HG03354 (cell line): ENCODE results near the gene C16orf74.

Experiments used
- ATAC-seq: cut with Tn5 transposase; IDR thresholded peaks from one replicate; pipeline ENCODE4 v1.9.1; 2021; ENCODE audit warnings: mild to moderate bottlenecking; ENCODE audit not compliant: unreplicated experiment, poor library complexity, severe bottlenecking

Gene C16orf74

GRCh38 chr16:85777583-85778310, 26.9 kb upstream of the C16orf74 start:
- no peak for ATAC-seq

GRCh38 chr16:85774811-85775210, 23.9 kb upstream of the C16orf74 start:
- ATAC-seq, result no peak

GRCh38 chr16:85774136-85774535, 23.2 kb upstream of the C16orf74 start:
- ATAC-seq, result no peak

- no peak for ATAC-seq
Measured at GRCh38 chr16:85773044-85773443, 22.1 kb upstream of the C16orf74 start.

GRCh38 chr16:85770741-85771140, 19.8 kb upstream of the C16orf74 start:
- ATAC-seq, result no peak

- no peak for ATAC-seq
Measured at GRCh38 chr16:85768199-85768598, 17.3 kb upstream of the C16orf74 start.

- ATAC-seq, result no peak
Measured at GRCh38 chr16:85767531-85767930, 16.6 kb upstream of the C16orf74 start.

- no peak for ATAC-seq
Measured at GRCh38 chr16:85765767-85766166, 14.9 kb upstream of the C16orf74 start.

GRCh38 chr16:85765211-85765610, 14.3 kb upstream of the C16orf74 start:
- no peak for ATAC-seq

- no peak for ATAC-seq
Measured at GRCh38 chr16:85763616-85764015, 12.7 kb upstream of the C16orf74 start.

- no peak for ATAC-seq
Measured at GRCh38 chr16:85762970-85763369, 12.1 kb upstream of the C16orf74 start.

- no peak for ATAC-seq
Measured at GRCh38 chr16:85761861-85762260, 11.0 kb upstream of the C16orf74 start.

GRCh38 chr16:85759631-85760419, 8.9 kb upstream of the C16orf74 start:
- ATAC-seq, result no peak

GRCh38 chr16:85759136-85759535, 8.2 kb upstream of the C16orf74 start:
- ATAC-seq, result no peak

- peak; percentile 31 for ATAC-seq
Measured at GRCh38 chr16:85757341-85757822, 6.5 kb upstream of the C16orf74 start.

GRCh38 chr16:85755929-85756768, 5.3 kb upstream of the C16orf74 start:
- peak; percentile 45 for ATAC-seq

GRCh38 chr16:85754413-85754812, 3.5 kb upstream of the C16orf74 start:
- ATAC-seq, result no peak

GRCh38 chr16:85753976-85754375, 3.1 kb upstream of the C16orf74 start:
- no peak for ATAC-seq

GRCh38 chr16:85753559-85753958, 2.7 kb upstream of the C16orf74 start:
- no peak for ATAC-seq
